Thoracic aorta (tissue), 2 donors: ENCODE results near the gene BORCS6. TPM values are rescaled to one million over a fixed set of nuclear protein-coding genes. Genes with fewer than 3 reads are reported as not detected.
A peak's percentile ranks its signal among the peaks of the same experiment; 100 is the strongest.

Experiments used
- ATAC-seq: fragments of 150-250 bp; one replicate; pipeline ENCODE4 v1.8.0; 2017; ENCODE audit warnings: low read depth; ENCODE audit not compliant: insufficient number of reproducible peaks, low FRiP score
- DNase-seq: peaks from one replicate; pipeline ENCODE4 v3.0.0-alpha.2; 2020; ENCODE audit warnings: low spot score
- H3K27ac ChIP-seq, 2 donors: fragments of 200-600 bp; sonication (generic); 1 replicate in 1 of 2; 2 replicates in 1 of 2; pipeline ENCODE4 v1.5.1; 2016; ENCODE audit warnings: mild to moderate bottlenecking in 2 of 2, moderate library complexity in 2 of 2
- H3K27me3 ChIP-seq: fragments of 200-600 bp; sonication (generic); replicated peaks from 2 replicates; pipeline ENCODE4 v1.6.0; 2016; ENCODE audit warnings: mild to moderate bottlenecking; ENCODE audit not compliant: insufficient read depth
- H3K36me3 ChIP-seq: fragments of 200-600 bp; sonication (generic); one replicate; pipeline ENCODE4 v1.5.1; 2016
- H3K4me1 ChIP-seq, 2 donors: fragments of 200-600 bp; sonication (generic); 1 replicate in 1 of 2; 2 replicates in 1 of 2; pipeline versions ENCODE4 v1.5.1 to v1.6.0; 2016; ENCODE audit warnings: low read depth in 2 of 2, mild to moderate bottlenecking in 1 of 2; ENCODE audit not compliant: control insufficient read depth in 1 of 2
- H3K4me3 ChIP-seq: fragments of 200-600 bp; sonication (generic); 2 replicates; pipeline ENCODE4 v1.5.1; 2016; ENCODE audit warnings: mild to moderate bottlenecking
- H3K9me3 ChIP-seq: fragments of 200-600 bp; sonication (generic); 2 replicates; pipeline ENCODE4 v1.5.1; 2016
- total RNA-seq, 2 donors: library from RNA; depleted of rRNA; stranded (reverse); fragments of >200 nt; gene quantifications; one replicate each; pipeline versions ENCODE4 v1.1.0 to v1.2.3, GENCODE V29; 2016
- TF ChIP-seq, protein P1 (sequence below): fragments of 200-600 bp; sonication (generic); IDR thresholded peaks from one replicate; pipeline ENCODE4 v1.5.1; 2019; ENCODE audit warnings: antibody characterized with exemption

The BORCS6 gene
- total RNA-seq, 2 donors from 2014 or later = 11.9 to 13.8 TPM

- TF ChIP-seq, protein P1, sequence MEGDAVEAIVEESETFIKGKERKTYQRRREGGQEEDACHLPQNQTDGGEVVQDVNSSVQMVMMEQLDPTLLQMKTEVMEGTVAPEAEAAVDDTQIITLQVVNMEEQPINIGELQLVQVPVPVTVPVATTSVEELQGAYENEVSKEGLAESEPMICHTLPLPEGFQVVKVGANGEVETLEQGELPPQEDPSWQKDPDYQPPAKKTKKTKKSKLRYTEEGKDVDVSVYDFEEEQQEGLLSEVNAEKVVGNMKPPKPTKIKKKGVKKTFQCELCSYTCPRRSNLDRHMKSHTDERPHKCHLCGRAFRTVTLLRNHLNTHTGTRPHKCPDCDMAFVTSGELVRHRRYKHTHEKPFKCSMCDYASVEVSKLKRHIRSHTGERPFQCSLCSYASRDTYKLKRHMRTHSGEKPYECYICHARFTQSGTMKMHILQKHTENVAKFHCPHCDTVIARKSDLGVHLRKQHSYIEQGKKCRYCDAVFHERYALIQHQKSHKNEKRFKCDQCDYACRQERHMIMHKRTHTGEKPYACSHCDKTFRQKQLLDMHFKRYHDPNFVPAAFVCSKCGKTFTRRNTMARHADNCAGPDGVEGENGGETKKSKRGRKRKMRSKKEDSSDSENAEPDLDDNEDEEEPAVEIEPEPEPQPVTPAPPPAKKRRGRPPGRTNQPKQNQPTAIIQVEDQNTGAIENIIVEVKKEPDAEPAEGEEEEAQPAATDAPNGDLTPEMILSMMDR = no peak
- Histone ChIP-seq H3K36me3 (peaks cover 90% of the 10 kb centered on the region), H3K4me1 (peaks cover 0 to 7% of the 10 kb centered on the region in 2 donors), H3K27me3 (no peaks in the 10 kb centered on the region), H3K9me3 (no peaks in the 10 kb centered on the region), H3K4me3 (no peak overlapping the region), H3K27ac (no peak overlapping the region)
- no peak for DNase-seq
- ATAC-seq = no peak
These were observed 41.7 kb upstream of the BORCS6 start for GRCh38 chr17:8231701-8232100.

DNA sequence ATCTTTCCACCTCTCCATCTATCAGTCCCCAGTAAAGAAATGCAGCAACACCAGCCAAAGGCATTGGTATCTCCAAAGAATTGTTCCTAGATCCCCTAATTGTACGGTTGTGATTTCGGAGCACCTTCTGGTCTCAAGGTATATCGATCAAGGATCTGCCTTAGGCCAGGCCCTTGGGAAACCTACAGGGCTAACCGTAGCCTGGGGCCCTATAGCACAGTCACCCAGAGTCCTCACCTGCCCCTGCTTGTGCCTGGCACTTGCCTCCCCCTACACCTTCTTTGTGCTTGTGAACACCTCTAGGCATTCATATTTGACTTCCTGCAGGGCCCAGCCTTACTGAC is 37.2 kb upstream of the BORCS6 start:
- no peaks in the 10 kb centered on the region for H3K27me3 ChIP-seq
- no peak for DNase-seq
- H3K9me3 ChIP-seq = no peaks in the 10 kb centered on the region
- H3K4me1 ChIP-seq = peaks cover 7 to 21% of the 10 kb centered on the region in 2 donors
- no peak for ATAC-seq
- H3K4me3 ChIP-seq = peak overlapping the region; percentile 64
- peaks cover 48% of the 10 kb centered on the region for H3K36me3 ChIP-seq
- peak overlapping the region; percentile 60 to 74 for H3K27ac ChIP-seq
- TF ChIP-seq, protein P1 = no peak

DNA sequence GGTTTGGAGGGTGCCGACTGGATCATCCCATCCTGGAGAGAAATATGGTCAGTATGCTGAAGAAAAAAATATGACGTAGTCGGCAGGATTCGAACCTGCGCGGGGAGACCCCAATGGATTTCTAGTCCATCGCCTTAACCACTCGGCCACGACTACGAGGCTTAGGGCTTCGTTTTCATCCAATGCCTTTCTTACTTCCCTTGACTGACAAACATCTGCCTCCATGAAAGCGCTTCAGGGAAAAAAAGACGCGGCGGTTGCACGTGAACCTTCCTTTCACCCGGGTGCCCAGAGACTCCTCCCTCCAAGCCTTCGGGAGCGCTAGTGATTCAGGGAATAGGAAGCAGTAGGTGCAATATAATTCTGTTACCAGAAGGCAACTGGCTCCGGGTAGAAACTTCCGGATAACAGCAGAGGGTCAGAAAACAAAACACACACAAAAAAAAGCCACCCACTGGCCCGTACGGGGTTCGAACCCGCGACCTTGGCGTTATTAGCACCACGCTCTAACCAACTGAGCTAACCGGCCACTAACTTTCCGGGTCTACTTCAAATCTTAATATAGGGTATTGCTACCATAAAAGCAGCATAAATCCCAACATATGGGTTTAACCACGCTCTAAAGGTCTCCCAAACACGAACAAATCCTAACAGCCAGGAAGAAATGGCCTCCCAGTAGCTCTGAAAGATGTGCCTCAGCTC is 36.7 kb upstream of the BORCS6 start:
- no peaks in the 10 kb centered on the region for H3K27me3 ChIP-seq
- TF ChIP-seq, protein P1 = no peak
- H3K27ac ChIP-seq = peak overlapping the region; percentile 60 to 74
- ATAC-seq (peak; percentile 10), DNase-seq (no peak)
- peaks cover 42% of the 10 kb centered on the region for H3K36me3 ChIP-seq
- H3K9me3 ChIP-seq = no peaks in the 10 kb centered on the region
- peaks cover 7 to 21% of the 10 kb centered on the region in 2 donors for H3K4me1 ChIP-seq
- H3K4me3 ChIP-seq = peak overlapping the region; percentile 64

DNA sequence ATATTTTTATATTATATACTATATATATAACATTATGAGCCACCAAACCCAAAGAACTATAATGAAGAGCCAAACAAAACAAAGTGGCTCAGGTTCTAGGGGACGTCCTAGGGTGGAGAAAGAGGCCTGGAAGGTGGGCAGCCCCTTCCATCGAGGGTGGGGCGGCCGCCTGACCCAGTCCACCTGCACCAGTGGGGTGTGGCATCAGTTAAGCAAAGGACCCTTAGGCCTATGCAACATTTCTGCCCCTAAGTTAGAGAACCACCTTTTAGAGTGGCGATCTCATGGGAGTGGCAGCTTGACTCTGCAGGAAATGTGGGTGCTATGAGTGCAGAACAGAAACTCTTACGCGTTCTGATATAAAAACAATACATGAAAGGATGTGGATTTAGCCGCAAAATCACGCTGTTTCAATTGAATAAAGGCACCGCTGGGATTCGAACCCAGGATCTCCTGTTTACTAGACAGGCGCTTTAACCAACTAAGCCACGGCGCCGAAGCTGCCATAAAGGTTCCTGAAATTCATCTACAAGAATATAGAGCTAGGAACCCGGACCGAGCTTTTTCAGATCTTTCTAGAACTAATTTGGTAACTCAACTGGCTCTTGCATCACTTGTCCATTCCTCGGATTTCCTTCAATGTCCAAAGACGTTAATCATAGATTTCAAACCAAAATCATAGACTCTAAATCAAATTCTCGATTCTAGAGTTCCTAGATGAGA is 36.0 kb upstream of the BORCS6 start:
- ATAC-seq (no peak), DNase-seq (no peak)
- no peaks in the 10 kb centered on the region for H3K27me3 ChIP-seq
- peak overlapping the region; percentile 60 to 74 for H3K27ac ChIP-seq
- peak overlapping the region; percentile 64 for H3K4me3 ChIP-seq
- H3K9me3 ChIP-seq = no peaks in the 10 kb centered on the region
- peaks cover 35% of the 10 kb centered on the region for H3K36me3 ChIP-seq
- peaks cover 7 to 21% of the 10 kb centered on the region in 2 donors for H3K4me1 ChIP-seq
- TF ChIP-seq, protein P1 = no peak

- ATAC-seq (no peak), DNase-seq (no peak)
- TF ChIP-seq, protein P1 = no peak
- no peaks in the 10 kb centered on the region for H3K9me3 ChIP-seq
- no peak overlapping the region for H3K27ac ChIP-seq
- H3K36me3 ChIP-seq = peaks cover 28% of the 10 kb centered on the region
- no peak overlapping the region for H3K4me3 ChIP-seq
- no peaks in the 10 kb centered on the region for H3K27me3 ChIP-seq
- H3K4me1 ChIP-seq = peaks cover 9 to 21% of the 10 kb centered on the region in 2 donors
These were observed 35.2 kb upstream of the BORCS6 start for GRCh38 chr17:8224891-8225812.
